Measurements from ENCODE around the gene PSMB3. TPM values are rescaled to one million over a fixed set of nuclear protein-coding genes. Genes with fewer than 3 reads are reported as not detected.

Gene PSMB3
- total RNA-seq, 2 experiments from 2014 or later: 246 to 303 TPM

DNA sequence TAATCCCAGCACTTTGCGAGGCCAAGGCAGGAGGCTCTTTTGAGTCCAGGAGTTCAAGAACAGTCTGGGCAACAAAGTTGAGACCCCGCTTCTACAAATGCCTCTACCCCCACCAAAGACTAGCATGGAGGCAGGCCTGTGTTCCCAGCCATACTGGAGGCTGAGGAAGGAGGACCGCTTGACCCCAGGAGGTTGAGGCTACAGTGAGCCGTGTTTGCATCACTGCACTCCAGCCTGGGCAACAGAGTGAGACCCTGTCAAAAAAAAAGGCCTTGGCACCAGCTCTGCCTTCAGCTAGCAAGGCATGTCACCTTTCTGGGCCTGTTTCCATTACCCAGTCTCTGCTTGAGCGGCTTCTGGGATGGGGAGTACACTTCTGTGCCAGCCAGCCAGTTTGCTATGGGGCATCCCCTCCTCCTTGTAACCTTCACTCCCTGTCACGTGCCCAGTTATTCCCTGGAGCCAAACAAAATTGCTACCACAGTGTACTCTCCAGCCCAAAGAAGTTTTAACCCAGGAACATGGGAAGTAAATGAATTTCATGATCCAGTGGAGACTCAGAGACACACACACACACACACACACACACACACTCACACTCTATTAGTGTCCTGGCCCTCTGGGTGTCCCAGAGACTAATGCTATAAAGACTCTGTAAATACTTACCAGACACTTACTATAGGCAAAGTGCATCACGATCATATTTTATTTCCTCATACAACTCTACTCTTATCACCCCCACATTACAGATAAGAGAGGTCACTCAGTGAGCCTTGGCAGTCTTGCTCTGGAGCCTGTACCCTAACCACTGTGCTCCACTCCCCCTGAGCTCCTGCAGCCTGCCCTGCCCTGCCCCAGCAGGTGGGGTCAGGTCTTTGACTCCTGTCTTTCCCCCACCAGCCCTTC, 19.9 kb upstream of the PSMB3 start:
- H3K4me1 Mint-ChIP-seq: peaks cover 60% of the 10 kb centered on the region
- DNase-seq (no peak), ATAC-seq (no peak)
- H3K27me3 Mint-ChIP-seq: no peaks in the 10 kb centered on the region
- no peaks in the 10 kb centered on the region for H3K9me3 Mint-ChIP-seq (ENCODE audit: low read depth)
- CTCF ChIA-PET: interaction anchor here (1.8 to 8.7 kb wide), 7 partner anchors 22 to 174 kb away, joined by 4 to 232 read pairs (median 17); partner anchors contain the start of genes EPOP and MLLT6
- H3K4me3 Mint-ChIP-seq: peak overlapping the region; percentile 94
- peak overlapping the region; percentile 55 for H3K27ac Mint-ChIP-seq
- H3K36me3 Mint-ChIP-seq: peaks cover 10% of the 10 kb centered on the region

DNA sequence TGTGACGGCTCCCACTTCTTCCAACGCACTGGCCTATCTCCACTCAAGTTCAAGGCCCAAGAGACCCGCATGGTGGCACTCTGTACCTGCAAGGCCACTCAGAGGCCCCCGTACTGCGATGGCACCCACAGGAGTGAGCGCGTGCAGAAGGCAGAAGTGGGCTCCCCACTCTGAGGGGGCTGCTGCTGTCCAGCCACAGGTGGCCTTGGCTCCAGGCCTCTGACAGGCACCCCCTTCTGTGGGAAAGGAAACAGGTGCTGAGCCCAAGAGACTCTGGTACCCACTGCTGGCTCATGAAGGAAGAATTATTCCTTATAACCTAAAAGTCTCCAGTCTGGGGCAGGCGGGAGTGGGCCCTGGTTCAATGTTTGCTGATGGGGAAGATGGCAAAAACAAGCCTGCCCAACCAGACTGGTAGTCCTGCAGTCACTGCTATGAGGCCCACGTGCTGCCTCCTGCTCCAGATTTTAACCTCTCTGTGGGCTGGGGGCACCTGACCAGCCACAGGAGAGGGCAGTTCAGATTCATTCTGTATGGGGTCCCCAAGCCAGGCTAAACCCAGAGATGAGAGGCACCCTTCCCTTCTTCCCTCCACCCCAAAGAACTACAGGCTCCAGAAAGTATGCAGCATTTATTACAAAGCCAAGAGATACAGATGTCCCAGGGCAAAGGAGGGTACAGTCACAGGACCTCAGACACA, 19.1 kb upstream of the PSMB3 start:
- H3K27ac Mint-ChIP-seq: peak overlapping the region; percentile 45
- no peak overlapping the region for H3K4me3 Mint-ChIP-seq
- peaks cover 52% of the 10 kb centered on the region for H3K4me1 Mint-ChIP-seq
- H3K27me3 Mint-ChIP-seq: no peaks in the 10 kb centered on the region
- DNase-seq (no peak), ATAC-seq (no peak)
- H3K36me3 Mint-ChIP-seq: peaks cover 3% of the 10 kb centered on the region
- no peaks in the 10 kb centered on the region for H3K9me3 Mint-ChIP-seq (ENCODE audit: low read depth)
- CTCF ChIA-PET: interaction anchor here (1.5 to 8.7 kb wide), 9 partner anchors 15 to 175 kb away, joined by 4 to 232 read pairs (median 19); partner anchors contain the start of genes EPOP and MLLT6

DNA sequence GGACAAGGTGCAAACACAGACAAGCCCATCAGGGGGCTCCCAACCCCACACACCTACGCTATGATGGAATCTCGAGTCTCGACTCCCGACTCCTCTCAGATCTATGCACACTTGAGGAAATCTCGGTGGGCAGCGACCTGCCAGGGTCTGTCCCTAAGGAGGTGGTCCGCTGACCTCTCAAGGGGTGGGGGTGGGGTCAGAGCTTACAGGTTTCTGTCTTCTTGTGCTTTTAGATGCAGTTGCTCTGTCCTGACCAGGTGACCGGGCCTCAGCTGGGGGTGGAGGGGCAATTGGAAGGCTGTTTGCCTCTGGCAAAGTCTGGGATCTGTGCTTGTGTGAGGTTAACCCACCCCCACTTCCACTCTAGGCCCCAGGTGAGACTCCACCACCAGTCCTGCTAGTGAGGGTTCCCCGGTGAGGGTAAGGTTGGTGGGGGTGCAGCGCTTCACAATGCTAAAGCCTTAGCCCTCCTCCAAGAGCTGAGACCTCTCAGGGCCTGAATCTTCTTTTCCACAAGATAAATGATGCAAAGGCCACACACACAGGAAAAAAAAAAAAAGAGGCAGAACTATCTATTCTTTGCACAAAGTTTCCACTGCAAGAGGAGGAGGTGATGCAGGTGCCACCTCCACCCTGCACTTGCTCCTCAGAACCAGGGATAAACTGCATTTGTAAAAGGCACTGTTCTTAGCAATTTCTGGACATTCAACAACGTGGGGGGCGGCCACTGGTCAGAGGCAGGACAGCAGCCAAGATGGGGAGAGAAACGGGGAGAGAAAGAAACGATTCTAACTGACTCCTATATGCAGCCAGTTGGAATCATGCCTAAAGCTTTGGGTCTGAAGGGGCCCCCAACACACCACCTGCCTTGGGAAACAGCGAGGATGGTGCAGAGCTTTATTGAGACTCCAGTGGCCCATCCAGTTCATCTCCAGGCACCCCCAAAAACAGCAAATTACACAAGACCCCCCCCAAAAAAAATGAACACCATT, 18.3 kb upstream of the PSMB3 start:
- no peak for ATAC-seq
- CTCF ChIA-PET: interaction anchor here (0.8 to 8.7 kb wide), 28 partner anchors 8 to 431 kb away, joined by 3 to 232 read pairs (median 8); partner anchors contain the start of genes EPOP, MLLT6 and PSMB3
- Mint-ChIP-seq H3K27ac (peak overlapping the region; percentile 59), H3K27me3 (no peaks in the 10 kb centered on the region), H3K4me1 (peaks cover 43% of the 10 kb centered on the region), H3K9me3 (ENCODE audit: low read depth) (no peaks in the 10 kb centered on the region), H3K4me3 (no peak overlapping the region), H3K36me3 (peaks cover 3% of the 10 kb centered on the region)
- no peak for DNase-seq

DNA sequence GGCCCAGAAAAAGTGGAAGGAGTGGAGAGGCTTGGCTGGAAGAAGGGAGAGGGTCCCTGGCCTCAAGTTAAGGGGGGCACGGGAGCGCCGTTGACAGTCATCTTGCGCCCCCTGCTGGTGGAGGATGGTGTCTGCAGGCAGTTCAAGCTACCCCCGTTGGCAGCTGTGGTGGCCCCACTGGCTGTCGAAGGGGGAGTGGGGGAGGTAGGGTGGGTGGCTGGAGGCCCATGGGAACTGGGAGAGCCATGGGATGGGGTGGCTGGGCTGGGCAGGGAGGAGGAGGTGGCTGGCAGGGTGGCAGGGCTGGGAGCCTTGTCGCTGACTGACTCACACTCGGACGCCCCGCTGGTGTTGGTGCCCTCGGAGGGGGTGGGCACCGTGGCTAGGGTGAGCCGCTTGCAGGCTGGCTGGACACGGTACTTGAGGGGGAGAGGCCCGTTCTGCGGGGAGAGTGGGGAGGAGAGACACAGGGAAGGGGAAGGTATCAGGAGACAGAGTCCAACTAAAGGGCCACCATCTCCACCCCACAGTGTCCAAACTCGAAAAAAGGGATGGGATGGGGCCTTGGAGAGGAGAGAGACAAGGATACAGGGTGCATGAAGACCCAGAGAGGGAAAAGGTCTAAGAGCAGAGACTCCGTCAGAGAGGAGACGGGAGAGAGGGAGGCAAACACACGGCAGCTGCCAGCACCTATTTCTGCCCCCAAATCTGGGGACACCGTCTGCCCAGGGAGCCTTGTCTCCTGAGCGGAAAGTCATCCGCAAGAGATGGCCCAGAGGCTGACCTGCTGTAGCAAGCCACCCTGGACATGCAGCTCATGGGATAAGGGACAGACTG, 17.2 kb upstream of the PSMB3 start:
- H3K27me3 Mint-ChIP-seq: no peaks in the 10 kb centered on the region
- H3K9me3 Mint-ChIP-seq (ENCODE audit: low read depth): no peaks in the 10 kb centered on the region
- DNase-seq (peak; percentile 77), ATAC-seq (peak; percentile 18)
- H3K4me3 Mint-ChIP-seq: no peak overlapping the region
- H3K4me1 Mint-ChIP-seq: peaks cover 39% of the 10 kb centered on the region
- CTCF ChIA-PET: interaction anchor here (0.6 to 8.7 kb wide), 38 partner anchors 9 to 434 kb away, joined by 3 to 232 read pairs (median 4); partner anchors contain the start of genes EPOP, MLLT6 and PSMB3
- H3K27ac Mint-ChIP-seq: no peak overlapping the region
- H3K36me3 Mint-ChIP-seq: peaks cover 3% of the 10 kb centered on the region

DNA sequence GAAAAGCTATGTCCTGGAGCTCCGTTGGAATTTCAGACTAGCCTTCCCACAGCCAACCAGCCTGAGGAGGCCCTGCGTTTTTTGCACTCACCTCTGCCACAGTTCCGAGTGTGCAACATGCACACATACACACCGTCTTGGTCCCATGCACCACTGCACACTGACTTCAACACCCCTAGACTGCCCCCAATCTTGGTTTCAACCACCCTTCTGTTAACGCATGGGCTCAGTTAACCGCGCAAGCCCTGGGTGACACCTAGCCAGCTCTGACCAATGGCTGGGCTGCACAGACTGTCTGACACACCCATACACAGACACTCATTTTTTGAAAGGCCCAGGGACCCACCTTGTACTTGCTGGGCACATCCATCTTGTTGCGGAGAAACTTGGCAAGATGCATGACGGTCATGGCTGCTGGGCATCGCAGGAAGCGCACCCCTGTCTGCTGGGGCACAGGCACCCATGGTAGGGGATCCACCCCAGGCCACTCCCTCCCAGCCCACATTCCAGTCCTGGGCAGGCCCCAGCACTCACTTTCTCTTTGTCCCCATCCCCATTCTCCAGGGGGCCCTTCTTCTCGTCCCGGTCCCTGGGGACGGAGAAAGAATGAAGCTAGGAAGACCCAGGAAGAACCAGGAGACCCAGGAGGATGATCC, 14.4 kb upstream of the PSMB3 start:
- Mint-ChIP-seq H3K4me3 (no peak overlapping the region), H3K36me3 (no peaks in the 10 kb centered on the region), H3K27ac (no peak overlapping the region), H3K27me3 (peaks cover 3% of the 10 kb centered on the region), H3K4me1 (peaks cover 23% of the 10 kb centered on the region), H3K9me3 (ENCODE audit: low read depth) (no peaks in the 10 kb centered on the region)
- no peak for DNase-seq
- CTCF ChIA-PET: interaction anchor here (0.7 to 8.7 kb wide), 6 partner anchors 14 to 242 kb away, joined by 3 to 232 read pairs (median 3); partner anchors contain the start of gene EPOP
- no peak for ATAC-seq

DNA sequence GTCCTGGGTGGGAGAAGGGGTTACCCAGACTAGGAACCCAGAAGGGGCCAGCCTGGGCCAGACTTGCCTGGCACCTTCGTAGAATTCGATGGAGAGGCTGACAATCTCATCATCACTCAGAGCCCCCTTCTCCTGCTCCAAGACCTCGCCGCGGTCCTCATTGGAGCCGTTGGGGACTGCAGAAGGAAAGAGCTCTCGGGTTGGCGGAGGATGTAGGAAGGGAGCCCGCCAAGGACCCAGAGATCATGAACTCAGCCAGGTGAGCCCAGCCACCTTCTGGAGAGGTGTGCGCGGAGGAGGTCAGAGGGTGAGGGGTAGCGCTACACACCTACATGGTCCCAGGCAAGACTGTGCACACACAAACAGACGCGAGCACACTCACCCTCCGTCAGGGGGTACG, 13.9 kb upstream of the PSMB3 start:
- CTCF ChIA-PET: interaction anchor here (1.0 to 8.7 kb wide), 3 partner anchors 62 to 211 kb away, joined by 3 to 232 read pairs (median 4); partner anchors contain the start of gene EPOP
- peaks cover 23% of the 10 kb centered on the region for H3K4me1 Mint-ChIP-seq
- no peak overlapping the region for H3K4me3 Mint-ChIP-seq
- peaks cover 3% of the 10 kb centered on the region for H3K27me3 Mint-ChIP-seq
- no peak overlapping the region for H3K27ac Mint-ChIP-seq
- DNase-seq (no peak), ATAC-seq (no peak)
- H3K9me3 Mint-ChIP-seq (ENCODE audit: low read depth): no peaks in the 10 kb centered on the region
- no peaks in the 10 kb centered on the region for H3K36me3 Mint-ChIP-seq

DNA sequence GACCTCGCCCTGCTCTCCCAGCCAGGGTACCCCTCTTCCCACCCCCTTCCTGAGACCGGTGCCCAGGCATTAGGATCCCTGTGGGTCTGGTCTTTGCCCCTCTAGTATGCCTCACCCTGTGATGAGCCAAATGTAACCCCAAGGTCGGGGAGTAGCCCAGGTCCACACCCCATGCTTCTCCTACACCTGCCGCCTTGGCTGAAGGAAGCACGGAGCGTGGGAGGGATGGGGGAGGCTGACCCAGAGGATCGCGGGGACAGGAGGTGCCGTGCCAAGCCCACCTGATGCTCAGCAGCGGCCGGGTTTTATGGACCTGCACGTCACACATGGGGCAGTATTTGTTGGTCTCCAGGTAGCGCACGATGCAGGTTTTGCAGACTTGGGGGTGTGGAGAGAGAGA, 13.2 kb upstream of the PSMB3 start:
- DNase-seq (no peak), ATAC-seq (no peak)
- Mint-ChIP-seq H3K4me1 (peaks cover 18% of the 10 kb centered on the region), H3K36me3 (no peaks in the 10 kb centered on the region), H3K27ac (no peak overlapping the region), H3K4me3 (no peak overlapping the region), H3K9me3 (ENCODE audit: low read depth) (no peaks in the 10 kb centered on the region), H3K27me3 (peaks cover 7% of the 10 kb centered on the region)
- CTCF ChIA-PET: interaction anchor here (1.0 kb wide), 1 partner anchor 211 kb away, joined by 3 read pairs; no protein-coding TSS in a partner anchor

DNA sequence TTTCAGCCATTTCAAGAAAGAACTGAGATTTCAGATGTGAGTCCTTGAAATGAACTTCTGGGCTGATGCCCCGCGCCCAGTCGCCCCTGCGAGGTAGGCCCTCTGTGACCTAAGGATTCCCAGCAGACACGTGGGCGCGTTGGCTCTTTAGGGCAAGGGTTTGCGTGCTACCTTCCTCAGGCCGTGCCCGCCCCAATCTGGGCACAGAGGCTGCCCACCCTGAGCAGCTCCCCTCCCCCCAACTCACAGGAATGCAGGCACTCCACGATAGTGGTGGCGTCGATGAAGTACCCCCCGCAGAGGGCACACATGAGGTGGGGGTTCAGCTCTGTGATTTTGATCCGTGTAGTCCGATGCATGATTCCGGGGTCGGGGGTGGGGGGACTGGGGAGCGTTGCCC, 12.5 kb upstream of the PSMB3 start:
- DNase-seq (no peak), ATAC-seq (no peak)
- H3K27ac Mint-ChIP-seq: no peak overlapping the region
- peaks cover 15% of the 10 kb centered on the region for H3K4me1 Mint-ChIP-seq
- H3K36me3 Mint-ChIP-seq: no peaks in the 10 kb centered on the region
- CTCF ChIA-PET: no interaction called here
- H3K9me3 Mint-ChIP-seq (ENCODE audit: low read depth): no peaks in the 10 kb centered on the region
- peaks cover 14% of the 10 kb centered on the region for H3K27me3 Mint-ChIP-seq
- no peak overlapping the region for H3K4me3 Mint-ChIP-seq

DNA sequence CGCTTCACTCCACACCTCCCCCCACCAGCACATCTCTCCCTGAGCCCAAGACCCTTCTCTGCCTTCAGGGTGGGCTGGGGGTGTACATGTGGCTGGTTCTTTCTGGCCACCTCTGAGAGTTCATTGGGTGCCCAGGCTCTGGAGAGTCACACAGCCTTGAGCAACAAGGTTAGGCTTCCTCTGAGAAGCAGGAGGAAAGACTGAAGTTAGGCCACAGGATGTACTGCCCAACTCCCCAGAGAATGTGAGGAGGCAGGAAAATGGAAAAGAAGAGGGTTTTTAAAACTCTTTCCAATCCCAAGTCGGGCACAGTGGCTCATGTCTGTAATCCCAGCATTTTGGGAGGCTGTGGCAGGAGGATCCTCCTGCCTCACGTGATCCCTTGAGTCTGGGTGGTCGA, 11.7 kb upstream of the PSMB3 start:
- no peak overlapping the region for H3K27ac Mint-ChIP-seq
- H3K4me1 Mint-ChIP-seq: peaks cover 12% of the 10 kb centered on the region
- no peak overlapping the region for H3K4me3 Mint-ChIP-seq
- H3K9me3 Mint-ChIP-seq (ENCODE audit: low read depth): no peaks in the 10 kb centered on the region
- CTCF ChIA-PET: interaction anchor here (2.0 kb wide), 1 partner anchor 64 kb away, joined by 8 read pairs; no protein-coding TSS in a partner anchor
- peaks cover 20% of the 10 kb centered on the region for H3K27me3 Mint-ChIP-seq
- no peak for ATAC-seq
- no peaks in the 10 kb centered on the region for H3K36me3 Mint-ChIP-seq
- DNase-seq: no peak

DNA sequence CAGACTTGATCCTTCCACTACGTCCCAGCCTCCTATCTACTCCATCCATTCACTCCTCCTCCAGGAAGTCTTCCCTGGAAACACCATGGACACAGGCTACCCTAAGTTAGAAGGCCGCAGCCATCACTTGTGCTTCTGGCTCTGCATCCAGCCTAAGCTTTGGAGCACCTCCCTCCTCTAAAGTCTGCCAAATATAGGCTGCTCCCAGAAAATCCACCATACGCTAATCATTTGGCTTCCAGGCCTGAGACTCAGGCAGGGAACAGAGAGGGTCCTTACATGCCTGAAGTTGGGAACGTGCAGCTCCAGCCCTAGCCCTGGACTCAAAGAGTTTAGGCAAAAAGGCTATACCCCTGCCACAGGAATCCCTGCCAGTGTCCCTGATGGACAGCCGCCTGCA, 11.1 kb upstream of the PSMB3 start:
- H3K9me3 Mint-ChIP-seq (ENCODE audit: low read depth): no peaks in the 10 kb centered on the region
- CTCF ChIA-PET: interaction anchor here (0.6 to 2.0 kb wide), 2 partner anchors 64 to 903 kb away, joined by 3 to 8 read pairs; no protein-coding TSS in a partner anchor
- no peaks in the 10 kb centered on the region for H3K36me3 Mint-ChIP-seq
- no peak overlapping the region for H3K27ac Mint-ChIP-seq
- H3K4me1 Mint-ChIP-seq: peaks cover 16% of the 10 kb centered on the region
- H3K27me3 Mint-ChIP-seq: peaks cover 27% of the 10 kb centered on the region
- ATAC-seq (no peak), DNase-seq (no peak)
- H3K4me3 Mint-ChIP-seq: no peak overlapping the region

DNA sequence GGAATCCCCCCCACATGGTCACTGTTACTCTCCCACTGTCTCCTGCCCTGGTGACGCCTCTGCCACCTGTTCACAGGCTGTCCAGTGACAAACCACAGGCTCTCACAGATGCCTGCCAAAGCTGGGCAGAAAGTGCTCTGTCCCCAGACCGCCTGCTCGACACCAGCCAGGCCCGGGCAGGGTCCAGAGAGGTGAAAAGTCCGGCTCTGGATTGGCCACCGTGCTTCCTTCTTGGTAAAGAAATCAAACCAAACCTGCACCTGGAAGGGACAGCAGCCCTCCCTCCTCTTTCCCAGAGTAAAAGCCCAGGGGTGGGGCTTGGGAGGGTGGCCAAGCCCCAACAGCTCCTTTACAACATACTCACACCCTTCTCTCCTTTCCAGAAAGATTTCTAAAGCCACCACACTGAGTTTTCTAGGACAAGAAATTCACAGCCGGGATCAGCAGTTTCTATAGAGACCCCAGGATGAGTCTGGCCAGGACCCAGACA, 10.6 kb upstream of the PSMB3 start:
- no peak for ATAC-seq
- peaks cover 21% of the 10 kb centered on the region for H3K4me1 Mint-ChIP-seq
- no peak overlapping the region for H3K27ac Mint-ChIP-seq
- H3K36me3 Mint-ChIP-seq: no peaks in the 10 kb centered on the region
- H3K4me3 Mint-ChIP-seq: no peak overlapping the region
- CTCF ChIA-PET: interaction anchor here (0.6 to 2.0 kb wide), 3 partner anchors 65 to 903 kb away, joined by 3 to 8 read pairs (median 3); no protein-coding TSS in a partner anchor
- no peaks in the 10 kb centered on the region for H3K9me3 Mint-ChIP-seq (ENCODE audit: low read depth)
- peaks cover 32% of the 10 kb centered on the region for H3K27me3 Mint-ChIP-seq
- no peak for DNase-seq

Data from activated CD8-positive, alpha-beta memory T cell treated with anti-CD3 and anti-CD28 coated beads, Interleukin-2, amount 10 ng/mL, durations not matched to agents 7 days and 5 days (primary cell).